Osteoblast (primary cell): Measurements from ENCODE around the gene CASTOR2. TPM values are rescaled to one million over a fixed set of nuclear protein-coding genes. Genes with fewer than 3 reads are reported as not detected.

Experiments used
- DNase-seq: peaks from one replicate; pipeline ENCODE4 v3.0.0; 2011; ENCODE audit warnings: low spot score, mixed read lengths; ENCODE audit not compliant: insufficient read length; ENCODE audit errors: missing footprints
- H2AFZ ChIP-seq: 2 replicates; pipeline ENCODE4 v1.6.0; 2011; ENCODE audit warnings: mild to moderate bottlenecking, low read length
- H3K27ac ChIP-seq: 2 replicates; pipeline ENCODE4 v1.5.1; 2011; ENCODE audit warnings: mild to moderate bottlenecking, low read depth, low read length, moderate library complexity
- H3K27me3 ChIP-seq: 2 replicates; pipeline ENCODE4 v1.6.0; 2012; ENCODE audit warnings: mild to moderate bottlenecking, control low read depth, inconsistent platforms, low read length, moderate library complexity; ENCODE audit not compliant: insufficient read depth
- H3K36me3 ChIP-seq: 2 replicates; pipeline ENCODE4 v1.5.1; 2011; ENCODE audit warnings: mild to moderate bottlenecking, low read length, control low read depth, moderate library complexity; ENCODE audit not compliant: insufficient read depth
- H3K4me1 ChIP-seq: 2 replicates; pipeline ENCODE4 v1.5.1; 2011; ENCODE audit warnings: mild to moderate bottlenecking, low read length, control low read depth, moderate library complexity; ENCODE audit not compliant: insufficient read depth
- H3K4me2 ChIP-seq: 2 replicates; pipeline ENCODE4 v1.6.0; 2011; ENCODE audit warnings: mild to moderate bottlenecking, low read length; ENCODE audit not compliant: insufficient read depth
- H3K4me3 ChIP-seq: fragments of 200-600 bp; sonication (generic); 3 replicates; pipeline ENCODE4 v1.5.1; 2012; ENCODE audit warnings: mild to moderate bottlenecking, low read length, inconsistent platforms; ENCODE audit not compliant: insufficient read depth
- H3K79me2 ChIP-seq: 2 replicates; pipeline ENCODE4 v1.6.0; 2012; ENCODE audit warnings: mild to moderate bottlenecking, low read length, control low read depth, inconsistent platforms; ENCODE audit not compliant: insufficient read depth
- H3K9me3 ChIP-seq: 2 replicates; pipeline ENCODE4 v1.5.1; 2011; ENCODE audit warnings: low read depth, low read length, control low read depth
- H4K20me1 ChIP-seq: 2 replicates; pipeline ENCODE4 v1.6.0; 2012; ENCODE audit warnings: mild to moderate bottlenecking, low read length, control low read depth; ENCODE audit not compliant: insufficient read depth
- CTCF ChIP-seq: IDR thresholded peaks from 2 replicates; pipeline ENCODE4 v1.5.1; 2011; ENCODE audit warnings: mild to moderate bottlenecking, low read depth, low read length, moderate library complexity; ENCODE audit errors: extremely low read depth
- total RNA-seq: library from RNA; depleted of rRNA; stranded (reverse); fragments of >200 nt; gene quantifications from 2 replicates; pipeline ENCODE4 v1.2.3, GENCODE V29; 2012

The CASTOR2 gene
- total RNA-seq, 1 donor: 17.0 TPM

DNA sequence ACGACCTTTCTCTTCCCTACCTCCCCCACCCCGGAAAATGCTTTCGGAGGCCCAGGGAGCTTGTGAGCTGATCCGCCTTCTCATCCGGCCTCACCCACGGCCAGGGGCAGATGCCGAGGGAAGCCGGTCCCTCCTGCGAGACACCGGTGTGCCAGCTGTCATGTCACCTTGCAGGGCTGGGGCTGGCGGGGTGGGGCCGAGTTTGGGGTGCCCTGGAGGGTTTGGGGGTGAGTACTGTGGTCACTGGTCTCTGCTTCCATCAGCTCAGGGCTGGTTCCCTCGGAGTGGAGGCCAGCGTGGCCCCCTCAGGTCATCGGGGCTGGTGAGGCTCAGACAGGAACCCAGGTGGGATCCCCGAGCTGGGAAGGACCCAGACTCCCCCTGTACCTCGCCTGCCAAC, 60.4 kb downstream of the CASTOR2 start:
- no peak overlapping the region for H2AFZ ChIP-seq
- no peaks in the 10 kb centered on the region for H3K9me3 ChIP-seq
- no peaks in the 10 kb centered on the region for H3K79me2 ChIP-seq
- no peak for TF ChIP-seq CTCF
- no peak overlapping the region for H3K4me2 ChIP-seq
- peak; percentile 72 for DNase-seq
- no peak overlapping the region for H3K27ac ChIP-seq
- no peaks in the 10 kb centered on the region for H3K4me1 ChIP-seq
- no peaks in the 10 kb centered on the region for H4K20me1 ChIP-seq
- no peaks in the 10 kb centered on the region for H3K36me3 ChIP-seq
- H3K4me3 ChIP-seq: no peak overlapping the region
- no peaks in the 10 kb centered on the region for H3K27me3 ChIP-seq

DNA sequence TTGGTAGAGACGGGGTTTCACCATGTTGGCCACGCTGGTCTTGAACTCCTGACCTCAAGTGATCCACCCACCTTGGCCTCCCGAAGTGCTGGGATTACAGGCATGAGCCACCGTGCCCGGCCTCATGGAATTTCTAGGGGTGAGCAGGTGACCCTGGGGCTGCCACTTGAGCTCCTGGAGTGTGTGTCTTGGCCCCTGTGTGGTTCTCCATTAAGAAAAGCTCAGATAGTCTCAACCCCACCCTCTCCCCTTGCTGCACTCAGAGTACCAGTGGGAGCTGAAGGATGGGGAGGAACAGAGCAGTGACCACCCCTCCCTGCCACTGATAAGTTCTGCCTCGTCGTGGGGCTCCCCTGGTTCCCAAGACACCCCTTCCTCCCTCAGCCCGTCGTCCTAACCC, 63.8 kb downstream of the CASTOR2 start:
- Histone ChIP-seq H3K9me3 (no peaks in the 10 kb centered on the region), H3K4me2 (no peak overlapping the region), H2AFZ (no peak overlapping the region), H3K27me3 (no peaks in the 10 kb centered on the region), H3K27ac (no peak overlapping the region), H4K20me1 (no peaks in the 10 kb centered on the region), H3K4me1 (no peaks in the 10 kb centered on the region), H3K36me3 (no peaks in the 10 kb centered on the region), H3K79me2 (no peaks in the 10 kb centered on the region), H3K4me3 (no peak overlapping the region)
- peak; percentile 69 for DNase-seq
- no peak for TF ChIP-seq CTCF

DNA sequence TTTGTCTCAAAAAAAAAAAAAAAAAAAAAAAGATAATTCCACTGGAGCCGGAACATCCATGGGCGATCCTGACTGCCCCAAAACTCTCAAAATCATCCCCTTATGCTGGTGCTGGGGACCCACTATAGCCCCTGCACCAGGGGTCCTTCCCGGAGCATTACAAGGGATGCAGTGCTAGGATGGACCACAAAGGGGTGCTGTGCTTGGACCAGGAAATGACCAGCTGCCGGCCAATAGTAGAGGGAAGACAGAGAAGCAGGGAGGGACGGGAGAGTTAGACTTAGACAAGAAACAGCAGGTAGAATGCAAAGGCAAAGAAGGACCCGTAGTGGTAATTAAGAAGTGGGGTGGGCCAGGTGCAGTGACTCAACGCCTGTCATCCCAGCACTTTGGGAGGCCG, 68.6 kb downstream of the CASTOR2 start:
- H3K4me2 ChIP-seq: no peak overlapping the region
- no peaks in the 10 kb centered on the region for H3K4me1 ChIP-seq
- TF ChIP-seq CTCF: peak; percentile 18
- H3K4me3 ChIP-seq: no peak overlapping the region
- no peak overlapping the region for H2AFZ ChIP-seq
- H3K27ac ChIP-seq: no peak overlapping the region
- H3K79me2 ChIP-seq: no peaks in the 10 kb centered on the region
- H3K27me3 ChIP-seq: no peaks in the 10 kb centered on the region
- no peaks in the 10 kb centered on the region for H3K36me3 ChIP-seq
- H3K9me3 ChIP-seq: no peaks in the 10 kb centered on the region
- H4K20me1 ChIP-seq: no peaks in the 10 kb centered on the region
- DNase-seq: peak; percentile 68

DNA sequence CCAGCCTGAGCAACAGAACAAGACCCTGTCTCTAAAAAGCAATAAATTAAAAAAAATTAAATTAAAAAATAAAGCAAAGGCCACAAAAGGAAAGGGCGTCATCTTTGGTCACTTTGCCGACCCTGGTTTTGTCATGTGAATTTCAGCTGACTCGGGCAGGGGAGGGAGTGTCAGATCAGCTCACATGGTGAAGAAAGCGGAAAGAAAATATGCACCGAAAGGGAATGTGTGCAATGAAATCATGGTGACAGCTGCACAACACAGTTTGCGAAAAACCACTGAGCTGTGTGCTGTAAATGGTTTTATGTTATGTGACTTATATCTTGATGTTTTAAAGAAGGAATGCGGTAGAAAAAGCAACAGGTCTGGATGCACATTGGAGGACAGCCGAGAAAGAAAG, 69.3 kb downstream of the CASTOR2 start:
- Histone ChIP-seq H2AFZ (no peak overlapping the region), H3K27me3 (no peaks in the 10 kb centered on the region), H3K9me3 (no peaks in the 10 kb centered on the region), H3K4me3 (no peak overlapping the region), H4K20me1 (no peaks in the 10 kb centered on the region), H3K36me3 (no peaks in the 10 kb centered on the region), H3K79me2 (no peaks in the 10 kb centered on the region), H3K4me1 (no peaks in the 10 kb centered on the region), H3K4me2 (no peak overlapping the region), H3K27ac (no peak overlapping the region)
- peak; percentile 79 for DNase-seq
- no peak for TF ChIP-seq CTCF
